ENCODE results near the gene ANKRD12.

GRCh38 chr18:9104244-9104901 is 32.2 kb upstream of the ANKRD12 start:
- TF ChIP-seq EZH2phosphoT487 (IDR thresholded peaks at IDR 0.05; ENCODE audit: borderline replicate concordance, low read length) (no peak), EZH2 (IDR thresholded peaks at IDR 0.05; ENCODE audit: low read length, unreplicated experiment) (no peak)
- TF ChIP-seq, protein P1, sequence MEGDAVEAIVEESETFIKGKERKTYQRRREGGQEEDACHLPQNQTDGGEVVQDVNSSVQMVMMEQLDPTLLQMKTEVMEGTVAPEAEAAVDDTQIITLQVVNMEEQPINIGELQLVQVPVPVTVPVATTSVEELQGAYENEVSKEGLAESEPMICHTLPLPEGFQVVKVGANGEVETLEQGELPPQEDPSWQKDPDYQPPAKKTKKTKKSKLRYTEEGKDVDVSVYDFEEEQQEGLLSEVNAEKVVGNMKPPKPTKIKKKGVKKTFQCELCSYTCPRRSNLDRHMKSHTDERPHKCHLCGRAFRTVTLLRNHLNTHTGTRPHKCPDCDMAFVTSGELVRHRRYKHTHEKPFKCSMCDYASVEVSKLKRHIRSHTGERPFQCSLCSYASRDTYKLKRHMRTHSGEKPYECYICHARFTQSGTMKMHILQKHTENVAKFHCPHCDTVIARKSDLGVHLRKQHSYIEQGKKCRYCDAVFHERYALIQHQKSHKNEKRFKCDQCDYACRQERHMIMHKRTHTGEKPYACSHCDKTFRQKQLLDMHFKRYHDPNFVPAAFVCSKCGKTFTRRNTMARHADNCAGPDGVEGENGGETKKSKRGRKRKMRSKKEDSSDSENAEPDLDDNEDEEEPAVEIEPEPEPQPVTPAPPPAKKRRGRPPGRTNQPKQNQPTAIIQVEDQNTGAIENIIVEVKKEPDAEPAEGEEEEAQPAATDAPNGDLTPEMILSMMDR (conservative IDR thresholded peaks at IDR 0.05; ENCODE audit: low read depth, low read length): no peak
